SKM-1 treated with dmso at 0.1 percent for 144 hours (cell line): ENCODE results near the gene SIX5.
A peak's percentile ranks its signal among the peaks of the same experiment; 100 is the strongest.

Experiments used
- DNase-seq: peaks from one replicate; lab custom pipeline; 2025; ENCODE audit not compliant: unreplicated experiment; lab: John Stamatoyannopoulos, UW

SIX5 gene

DNA sequence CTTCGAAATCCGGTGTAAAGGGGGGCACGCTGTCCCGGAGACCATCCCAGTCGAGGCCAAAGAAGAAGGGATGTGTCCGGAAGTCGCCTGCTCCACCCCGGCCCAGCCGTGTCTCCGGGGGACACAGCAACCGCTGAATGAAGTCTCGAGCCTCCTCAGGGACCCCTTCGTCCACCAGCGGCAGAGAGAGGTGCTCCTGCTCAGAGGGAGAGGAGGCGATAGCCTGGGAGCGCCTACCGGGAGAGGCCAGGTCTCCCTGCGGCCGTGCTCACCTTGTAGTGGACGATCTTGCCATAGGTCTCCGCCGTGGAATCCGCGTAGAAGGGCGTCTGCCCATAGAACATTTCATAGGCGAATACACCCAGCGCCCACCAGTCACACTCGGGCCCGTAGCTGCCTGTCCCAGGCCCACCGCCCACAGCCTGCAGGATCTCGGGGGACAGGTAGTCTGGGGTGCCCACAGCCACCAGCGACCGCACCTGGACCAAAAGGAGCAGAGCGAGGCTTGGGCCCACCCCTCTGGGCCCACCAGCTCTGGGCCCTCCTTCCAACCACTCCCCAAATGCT is 8.4 kb upstream of the SIX5 start:
- no peak for DNase-seq

DNA sequence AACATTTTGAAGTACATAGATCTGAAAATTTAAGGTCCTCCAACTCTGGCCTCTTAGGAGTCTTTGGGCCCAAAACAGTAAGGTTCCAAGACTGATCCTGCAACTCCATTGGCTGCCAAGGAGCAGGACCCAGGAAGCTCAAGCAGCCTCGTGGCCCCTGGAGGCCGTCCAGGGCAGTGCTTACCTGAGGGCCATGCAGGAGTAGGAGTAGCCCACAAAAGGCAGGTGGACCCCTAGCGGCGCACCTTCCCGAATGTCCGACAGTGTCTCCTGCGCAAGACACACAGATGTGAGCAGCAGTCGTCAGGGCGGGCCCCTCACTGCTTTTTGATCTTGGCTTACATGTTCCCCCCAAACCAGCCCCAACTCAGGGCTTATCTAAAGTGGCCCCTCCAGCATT is 5.7 kb upstream of the SIX5 start:
- DNase-seq = no peak

DNA sequence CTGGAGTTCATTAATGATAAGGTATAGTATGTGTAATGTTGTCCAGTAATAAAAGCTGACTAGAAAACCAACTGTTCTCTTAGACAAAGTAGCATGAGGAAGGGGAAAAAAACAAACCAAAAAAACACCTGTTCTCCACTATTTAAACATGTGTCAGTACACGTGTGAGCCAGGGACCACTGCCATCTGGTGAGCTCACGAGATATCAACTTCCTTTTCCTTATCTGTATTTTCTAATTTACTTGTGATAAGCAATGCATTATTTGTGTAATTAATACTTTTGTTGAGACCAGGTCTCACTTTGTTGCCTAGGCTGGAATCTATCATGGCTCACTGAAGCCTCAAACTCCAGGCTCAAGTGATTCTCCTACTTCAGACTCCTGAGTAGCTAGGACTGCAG is 4.3 kb upstream of the SIX5 start:
- DNase-seq = no peak

DNA sequence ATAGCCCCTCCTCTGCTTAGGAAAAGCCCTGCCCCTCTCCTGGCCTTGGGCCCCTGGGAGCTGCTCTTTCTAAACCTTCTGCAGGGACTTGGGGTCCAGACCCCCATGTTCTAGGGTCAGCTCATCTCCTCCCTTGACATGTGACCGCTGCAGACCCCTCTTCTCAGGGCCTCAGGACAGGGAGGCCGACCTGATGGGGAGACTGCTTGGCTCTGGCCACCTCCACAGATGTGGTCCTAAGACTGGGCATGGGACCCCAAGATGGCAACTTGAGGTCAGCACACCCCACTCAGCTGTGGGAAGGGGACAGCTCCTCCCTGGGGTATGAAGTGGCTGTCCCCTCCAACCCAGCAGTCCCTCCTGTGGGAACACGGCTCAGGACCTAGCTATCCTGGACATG is 3.9 kb upstream of the SIX5 start:
- DNase-seq = no peak

DNA sequence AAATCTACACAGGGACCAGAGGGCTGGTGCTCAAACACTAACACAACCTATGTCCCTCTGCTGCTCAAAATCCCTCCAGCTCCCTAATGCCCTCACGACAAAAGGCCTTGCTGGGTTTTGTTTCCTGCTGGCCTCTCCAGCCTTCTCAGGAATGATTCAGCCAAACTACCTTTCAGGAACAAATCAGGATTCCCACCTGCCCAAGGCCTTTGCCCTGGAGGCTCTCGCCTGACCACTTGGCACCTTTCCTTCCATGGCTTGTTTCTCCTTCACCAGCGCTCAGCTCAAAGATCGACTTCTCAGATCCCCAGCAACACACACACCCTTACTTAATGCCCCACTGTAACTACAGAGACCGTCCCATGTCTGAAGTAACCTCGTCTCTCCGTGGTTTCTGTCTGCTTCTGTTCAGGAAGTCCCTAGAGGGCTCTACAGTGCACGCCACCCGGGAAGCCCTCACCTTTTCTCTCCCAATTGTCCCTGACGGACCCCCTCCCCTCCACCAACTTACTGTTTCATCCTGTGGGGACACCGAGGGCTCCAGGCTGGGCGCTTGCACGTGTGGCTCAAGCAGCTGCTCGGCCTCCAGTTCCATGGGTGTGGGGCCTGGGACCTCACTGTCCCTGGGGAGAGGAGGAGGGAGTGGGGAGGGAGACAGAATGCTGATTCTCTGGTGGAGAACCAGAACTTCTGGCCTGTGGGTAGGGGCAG is 3.2 kb upstream of the SIX5 start:
- no peak for DNase-seq

DNA sequence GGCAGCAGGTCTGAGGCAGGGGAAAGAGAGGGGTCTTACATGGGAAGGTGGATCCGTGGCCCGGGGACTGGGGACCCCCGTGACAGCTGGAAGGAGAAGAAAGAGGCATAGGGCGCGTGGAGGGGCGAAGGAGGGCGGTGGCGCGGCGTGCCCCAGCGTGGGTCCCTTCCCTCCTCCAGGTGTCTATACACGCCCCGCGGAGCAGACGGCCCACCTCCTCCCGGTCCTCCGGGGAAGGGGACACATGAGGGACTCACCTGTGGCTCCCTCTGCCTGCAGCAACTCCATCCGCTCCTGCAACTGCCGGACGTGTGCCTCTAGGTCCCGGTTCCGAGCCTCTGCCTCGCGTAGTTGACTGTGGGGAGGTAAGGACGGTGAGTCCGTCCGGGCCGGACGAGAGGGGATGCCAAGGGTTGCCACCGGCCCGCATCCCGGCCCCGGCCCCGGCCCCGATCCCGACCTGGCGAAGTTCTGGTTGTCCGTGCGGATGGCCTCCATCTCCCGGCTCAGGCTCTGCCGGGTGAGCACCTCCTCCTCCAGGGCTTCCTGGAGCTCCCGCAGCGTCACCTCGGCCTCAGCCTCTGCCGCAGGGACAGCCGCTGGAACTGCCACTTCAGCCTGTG is 2.4 kb upstream of the SIX5 start:
- no peak for DNase-seq

DNA sequence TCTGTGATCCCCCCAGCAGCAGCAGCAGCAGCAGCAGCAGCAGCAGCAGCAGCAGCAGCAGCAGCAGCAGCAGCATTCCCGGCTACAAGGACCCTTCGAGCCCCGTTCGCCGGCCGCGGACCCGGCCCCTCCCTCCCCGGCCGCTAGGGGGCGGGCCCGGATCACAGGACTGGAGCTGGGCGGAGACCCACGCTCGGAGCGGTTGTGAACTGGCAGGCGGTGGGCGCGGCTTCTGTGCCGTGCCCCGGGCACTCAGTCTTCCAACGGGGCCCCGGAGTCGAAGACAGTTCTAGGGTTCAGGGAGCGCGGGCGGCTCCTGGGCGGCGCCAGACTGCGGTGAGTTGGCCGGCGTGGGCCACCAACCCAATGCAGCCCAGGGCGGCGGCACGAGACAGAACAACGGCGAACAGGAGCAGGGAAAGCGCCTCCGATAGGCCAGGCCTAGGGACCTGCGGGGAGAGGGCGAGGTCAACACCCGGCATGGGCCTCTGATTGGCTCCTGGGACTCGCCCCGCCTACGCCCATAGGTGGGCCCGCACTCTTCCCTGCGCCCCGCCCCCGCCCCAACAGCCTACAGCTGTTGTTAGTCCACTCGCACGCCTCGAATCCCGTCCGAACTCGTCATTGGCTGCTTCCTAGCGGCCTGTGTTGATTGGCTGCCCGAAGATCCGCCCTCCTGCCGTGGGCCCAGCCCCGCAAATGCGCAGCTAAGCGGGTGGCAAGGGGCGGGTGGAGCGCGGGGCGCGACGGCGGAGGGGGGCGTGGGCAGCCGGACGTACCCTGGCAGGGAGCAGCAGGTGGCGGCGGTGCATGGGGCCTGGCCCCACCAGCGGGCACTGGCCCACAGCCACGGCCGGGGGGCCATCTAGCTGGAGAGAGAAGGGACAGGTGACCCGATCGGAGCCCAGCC is 1.4 kb upstream of the SIX5 start:
- DNase-seq = peak; percentile 22

DNA sequence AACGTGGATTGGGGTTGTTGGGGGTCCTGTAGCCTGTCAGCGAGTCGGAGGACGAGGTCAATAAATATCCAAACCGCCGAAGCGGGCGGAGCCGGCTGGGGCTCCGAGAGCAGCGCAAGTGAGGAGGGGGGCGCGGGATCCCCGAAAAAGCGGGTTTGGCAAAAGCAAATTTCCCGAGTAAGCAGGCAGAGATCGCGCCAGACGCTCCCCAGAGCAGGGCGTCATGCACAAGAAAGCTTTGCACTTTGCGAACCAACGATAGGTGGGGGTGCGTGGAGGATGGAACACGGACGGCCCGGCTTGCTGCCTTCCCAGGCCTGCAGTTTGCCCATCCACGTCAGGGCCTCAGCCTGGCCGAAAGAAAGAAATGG is 754 bp upstream of the SIX5 start:
- no peak for DNase-seq

DNA sequence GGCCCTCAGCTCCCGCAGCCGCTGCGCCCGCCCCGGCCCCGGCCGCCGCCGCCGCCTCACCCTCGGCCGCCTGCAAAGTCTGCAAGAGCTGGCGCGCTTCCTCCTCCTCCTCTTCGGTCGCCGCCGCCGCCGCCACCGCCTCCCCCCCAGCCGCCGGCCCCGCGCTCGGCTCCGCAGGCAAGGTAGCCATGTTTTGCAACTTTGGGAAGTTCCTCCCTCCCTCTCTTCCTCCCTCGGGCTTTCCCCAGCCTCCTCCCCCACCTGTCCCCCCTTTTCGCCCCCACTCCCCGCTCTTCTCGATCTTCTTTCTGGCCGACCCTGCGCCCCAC is 433 bp downstream of the SIX5 start:
- no peak for DNase-seq

DNA sequence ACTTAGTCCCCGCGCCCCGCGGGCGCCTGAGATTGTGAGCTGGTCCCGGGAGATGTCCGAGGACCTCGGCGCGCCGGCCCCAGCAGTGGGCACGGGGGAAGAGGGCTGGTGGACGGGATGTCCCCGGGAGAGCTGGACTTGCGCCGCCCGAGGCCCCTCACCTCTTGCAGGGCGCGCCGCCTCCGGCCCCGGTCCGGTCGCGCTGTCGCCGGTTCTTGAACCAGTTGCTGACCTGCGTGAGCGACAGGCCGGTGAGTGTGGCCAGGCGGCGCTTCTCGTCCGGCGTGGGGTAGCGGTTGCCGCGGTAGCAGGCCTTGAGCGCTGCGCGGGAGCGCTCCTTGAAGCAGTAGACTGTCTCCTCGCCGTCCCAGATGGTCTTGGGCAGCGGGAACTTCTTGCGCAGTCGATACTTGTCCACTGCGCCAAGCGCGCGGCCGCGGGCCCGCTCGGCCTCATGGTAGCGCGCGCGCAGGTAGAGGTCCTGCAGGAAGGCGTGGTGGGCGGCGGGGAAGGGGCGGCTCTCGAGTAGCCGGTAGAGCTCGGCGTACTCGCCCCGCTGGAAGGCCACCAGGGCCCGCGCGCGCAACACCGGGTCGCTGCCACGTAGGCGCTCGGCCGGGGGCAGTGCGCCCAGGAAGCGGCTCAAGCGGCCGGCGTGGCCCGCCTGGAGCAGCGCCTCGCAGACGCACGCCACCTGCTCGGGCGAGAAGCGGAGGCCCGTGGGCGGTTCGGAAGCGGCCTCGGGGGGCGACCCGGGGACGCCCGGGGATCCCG is 984 bp downstream of the SIX5 start:
- no peak for DNase-seq

DNA sequence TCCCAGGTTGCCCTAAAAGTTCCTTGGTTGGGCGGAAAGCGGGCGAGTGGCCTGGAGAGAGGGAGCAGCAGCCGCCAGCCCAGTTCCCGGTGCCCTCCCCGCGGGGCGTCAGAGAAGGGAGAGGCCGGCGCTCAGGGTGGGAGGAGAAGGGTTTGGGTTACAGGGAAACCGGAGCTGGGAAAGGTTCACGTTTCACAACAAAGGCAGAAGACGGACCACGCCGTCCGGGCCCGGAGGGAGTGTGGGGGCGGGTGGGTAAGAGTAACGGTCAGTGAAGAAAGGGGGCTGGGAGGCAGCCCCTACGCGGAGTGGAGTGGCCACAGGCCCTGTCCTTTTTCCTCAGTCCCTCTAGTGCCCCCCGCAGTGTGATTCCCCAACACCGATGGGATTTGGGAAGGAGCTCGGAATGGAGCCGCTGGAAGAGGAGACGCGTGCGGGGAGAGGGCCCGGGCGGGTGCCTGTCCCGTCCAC is 1.6 kb downstream of the SIX5 start:
- no peak for DNase-seq

DNA sequence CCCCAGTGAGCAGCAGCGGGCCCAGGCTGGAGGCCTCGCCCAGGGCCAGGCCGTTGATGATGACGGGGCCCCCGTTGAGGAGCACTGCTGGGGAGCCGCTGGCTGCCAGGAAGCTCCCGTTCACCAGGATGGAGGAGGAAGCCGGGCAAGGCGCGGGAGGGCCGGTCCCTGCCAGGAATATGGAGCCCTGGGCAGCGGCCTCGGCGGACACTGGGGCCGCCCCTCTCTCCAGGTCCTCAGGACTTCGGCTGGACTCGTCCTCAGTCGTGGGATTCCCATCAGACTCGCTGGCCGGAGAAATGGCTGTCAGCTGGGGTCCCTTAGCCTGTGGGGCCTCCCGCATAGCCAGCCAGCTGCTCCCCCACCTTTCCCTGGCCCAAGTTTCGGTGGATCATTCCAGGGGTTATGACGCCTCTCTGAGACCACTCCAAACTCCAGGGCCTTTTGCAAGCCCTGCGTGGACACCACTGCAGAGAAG is 2.1 kb downstream of the SIX5 start:
- DNase-seq = no peak

DNA sequence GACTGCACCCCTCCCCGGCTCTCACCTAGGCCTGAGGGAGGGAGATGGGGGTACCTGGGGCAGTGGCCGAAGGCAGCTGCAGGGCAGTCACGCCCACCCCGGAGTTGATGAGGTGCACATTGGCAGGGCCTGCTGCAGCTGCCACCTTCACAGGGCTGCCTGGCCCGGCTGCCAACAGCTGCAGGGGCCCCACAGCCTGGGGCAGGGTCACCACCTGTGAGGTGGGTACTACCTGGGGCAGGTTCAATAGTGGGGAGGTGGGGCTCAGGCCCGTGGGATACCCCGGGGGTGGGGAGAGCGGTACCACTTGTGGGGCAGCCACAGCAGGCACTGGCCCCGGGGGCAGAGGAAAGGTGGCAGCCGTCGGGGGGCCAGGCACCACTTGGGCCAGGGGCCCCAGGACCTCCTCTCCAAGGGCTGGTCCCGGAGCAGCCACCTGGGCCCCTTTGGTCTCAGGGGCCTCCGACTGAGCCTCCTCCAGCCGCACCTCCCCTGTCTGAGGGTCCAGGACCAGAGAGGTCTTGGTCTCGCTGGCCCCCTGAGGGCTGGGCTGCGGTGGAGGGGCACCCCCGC is 2.7 kb downstream of the SIX5 start:
- no peak for DNase-seq

DNA sequence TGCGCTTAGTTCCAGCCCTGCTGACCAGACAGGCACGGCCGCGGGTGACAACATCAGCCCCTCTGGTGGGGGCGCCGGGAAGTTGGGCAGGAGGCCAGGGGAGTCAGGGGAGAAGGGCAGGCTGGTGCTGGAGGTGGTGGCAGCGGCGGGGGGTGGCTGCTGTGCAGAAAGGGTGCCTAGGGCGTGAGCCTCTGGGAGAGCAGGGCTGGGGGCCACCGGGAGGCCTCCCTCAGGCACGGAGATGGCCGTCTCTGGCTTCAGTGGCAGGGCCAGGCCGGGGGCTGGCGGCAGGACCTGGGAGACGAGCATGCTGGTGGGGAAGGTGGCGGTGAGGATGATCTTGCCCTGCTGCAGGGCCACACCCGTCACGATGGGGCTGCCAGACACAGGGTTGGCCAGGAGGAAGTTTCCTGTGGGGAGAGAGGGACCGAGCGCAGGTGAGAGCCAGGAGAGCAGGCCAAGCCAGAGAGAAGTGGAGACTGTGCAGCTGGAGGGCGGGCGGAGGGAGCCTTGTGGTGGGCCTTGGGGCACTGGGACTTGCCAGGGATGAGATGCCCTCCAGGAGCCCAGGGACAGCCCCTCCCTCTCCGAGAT is 3.3 kb downstream of the SIX5 start:
- no peak for DNase-seq

DNA sequence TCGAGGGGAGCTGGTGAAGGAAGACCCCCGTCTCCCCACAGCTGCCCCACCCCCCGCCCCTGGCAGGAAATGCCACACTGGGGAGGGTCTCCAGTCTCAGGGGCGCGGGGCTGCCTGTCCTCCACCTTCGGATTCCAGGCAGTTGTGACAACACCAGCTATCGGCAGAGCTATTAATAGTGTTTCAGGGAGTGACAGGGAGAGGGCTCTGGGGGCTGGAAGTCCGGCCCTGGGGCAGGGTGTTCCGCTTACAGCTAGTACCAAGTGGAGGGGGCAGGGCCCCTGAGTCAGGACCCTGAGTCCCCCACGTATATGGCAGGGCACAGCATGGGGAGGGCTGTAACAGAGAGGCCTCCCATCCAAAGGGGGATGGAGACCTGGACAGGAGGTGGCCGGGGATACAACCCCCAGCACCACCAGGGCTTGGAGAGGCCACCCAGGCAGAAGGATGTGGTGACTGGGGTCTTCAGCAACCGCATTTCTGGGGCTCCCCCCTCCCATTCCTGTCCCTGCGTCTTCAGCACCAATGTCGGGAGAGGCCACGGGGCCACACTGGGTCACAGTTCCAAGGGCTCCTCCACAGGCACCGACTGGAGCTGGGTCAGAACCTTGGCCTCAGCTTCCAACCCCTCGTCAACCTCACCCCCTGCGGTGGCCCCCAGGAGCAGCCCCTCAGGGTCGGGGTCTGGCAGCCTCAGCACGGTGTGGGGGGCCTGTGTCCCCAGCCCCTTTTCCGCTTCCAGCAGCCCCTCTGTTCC is 3.9 kb downstream of the SIX5 start:
- no peak for DNase-seq

DNA sequence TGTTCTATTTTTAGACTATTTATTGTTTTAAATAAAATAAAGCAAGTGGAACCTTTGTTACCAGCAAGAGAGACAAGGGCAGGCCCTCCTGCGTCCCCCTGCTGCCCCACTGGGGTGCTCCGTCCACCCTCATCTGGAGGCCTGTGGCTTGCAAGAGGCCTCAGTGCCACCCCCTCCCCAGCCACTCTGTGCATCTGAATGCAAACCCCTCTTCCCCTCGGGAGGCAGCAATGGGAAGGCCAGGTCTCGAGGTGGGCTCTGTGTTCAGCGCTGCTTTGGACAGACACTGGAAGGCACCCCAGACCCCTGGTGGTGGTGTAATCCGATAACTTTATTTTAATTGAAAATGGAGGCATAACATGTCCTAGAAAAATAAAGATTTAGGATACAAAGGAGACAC is 4.6 kb downstream of the SIX5 start:
- DNase-seq = no peak

DNA sequence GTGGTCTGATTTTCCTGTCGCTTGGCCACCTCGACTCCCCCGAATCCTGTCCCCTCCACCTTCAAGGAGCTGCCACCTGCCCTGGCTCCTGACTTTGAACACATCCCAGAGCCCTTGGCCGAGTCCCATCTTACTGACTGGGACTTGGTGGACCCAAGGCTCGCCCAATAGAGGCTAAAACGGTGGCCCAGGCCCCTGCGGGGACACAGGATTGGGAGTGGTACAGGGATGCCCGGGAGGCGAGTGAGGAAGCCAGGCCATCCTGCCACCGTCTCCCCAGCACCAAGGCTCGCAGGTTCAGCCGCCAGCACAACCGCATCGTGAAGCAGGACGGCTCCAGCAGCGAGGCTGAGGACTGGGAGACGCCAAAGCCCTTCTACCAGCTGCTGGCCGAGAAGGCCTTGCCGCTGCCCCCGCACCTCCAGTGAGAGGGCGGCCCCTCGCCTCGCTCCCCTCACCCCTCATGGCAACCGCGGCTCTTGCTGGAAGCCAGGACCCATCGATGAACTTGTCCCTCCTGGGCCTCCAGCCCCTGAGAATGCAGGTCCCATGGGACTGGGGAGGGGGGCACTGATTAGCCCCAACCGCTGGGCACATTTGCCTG is 5.3 kb downstream of the SIX5 start:
- DNase-seq = no peak

DNA sequence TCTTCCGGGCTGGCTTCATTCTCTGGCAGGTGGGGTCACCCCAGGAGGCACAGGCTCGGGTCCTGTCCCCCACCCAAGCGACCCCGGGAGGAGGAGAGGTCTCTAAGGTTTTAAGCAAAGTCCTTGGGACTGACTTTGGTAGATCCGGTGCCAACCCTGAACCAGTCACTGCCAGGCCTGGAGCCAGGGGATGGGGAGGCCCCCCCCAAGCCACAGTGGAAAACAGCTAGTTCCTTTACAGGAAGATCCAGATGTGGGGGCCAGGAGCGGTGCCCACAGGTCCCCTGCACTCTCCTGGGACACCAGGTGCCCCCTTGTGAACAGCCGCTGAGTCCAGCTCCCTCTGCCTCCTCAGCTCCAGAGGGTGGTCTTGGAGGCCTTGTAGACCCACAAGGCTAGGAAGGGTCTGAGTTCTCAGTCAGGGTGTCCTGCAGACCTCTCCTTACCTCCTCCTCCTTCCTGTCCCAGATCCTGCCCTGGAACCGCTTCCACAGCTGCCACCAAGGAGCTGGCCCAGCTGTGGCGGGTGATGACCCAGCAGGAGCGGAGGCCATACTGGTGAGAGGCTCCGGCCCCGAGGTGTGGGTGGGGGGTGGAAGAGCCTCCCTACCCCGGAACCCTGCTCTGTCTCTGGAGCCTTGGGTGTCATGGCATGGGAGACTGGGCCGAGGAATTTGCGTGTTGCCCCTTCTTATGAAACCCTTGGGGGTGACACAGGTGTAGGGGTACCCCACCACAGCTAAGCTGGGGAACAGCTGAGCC is 6.0 kb downstream of the SIX5 start:
- no peak for DNase-seq
